ENCODE data around the gene SEMA5B.

SEMA5B gene

GRCh38 chr3:123027292-123028232 is at the start of gene SEMA5B:
Gene SEMA5B (minus strand): TSS chr3:123027763. CDS start chr3:122961263, 66,500 bp downstream.
- DNase-seq: peak; percentile 39

GRCh38 chr3:123076496-123077418 is 49.2 kb upstream of the SEMA5B start:
- DNase-seq: no peak

- DNase-seq: no peak
Measured at GRCh38 chr3:123076112-123076495, 48.5 kb upstream of the SEMA5B start.

- DNase-seq: no peak
Measured at GRCh38 chr3:123075359-123075758, 47.8 kb upstream of the SEMA5B start.

GRCh38 chr3:123072564-123072963 is 45.0 kb upstream of the SEMA5B start:
- DNase-seq: no peak

- no peak for DNase-seq
Measured at GRCh38 chr3:123072152-123072551, 44.6 kb upstream of the SEMA5B start.

GRCh38 chr3:123071581-123071980 is 44.0 kb upstream of the SEMA5B start:
- DNase-seq: no peak

- DNase-seq: no peak
Measured at GRCh38 chr3:123071146-123071545, 43.6 kb upstream of the SEMA5B start.

GRCh38 chr3:123070510-123070909 is 42.9 kb upstream of the SEMA5B start:
- DNase-seq: no peak

GRCh38 chr3:123068601-123069381 is 41.2 kb upstream of the SEMA5B start:
- no peak for DNase-seq

GRCh38 chr3:123067689-123068600 is 40.4 kb upstream of the SEMA5B start:
- no peak for DNase-seq

- peak; percentile 92 for DNase-seq
Measured at GRCh38 chr3:123066896-123067688, 39.5 kb upstream of the SEMA5B start, which contains the start of gene PDIA5. Gene PDIA5 (plus strand): TSS chr3:123067025. CDS start chr3:123067165, 140 bp downstream.

- DNase-seq: no peak
Measured at GRCh38 chr3:123066599-123066895, 39.0 kb upstream of the SEMA5B start.

- no peak for DNase-seq
Measured at GRCh38 chr3:123064914-123065313, 37.4 kb upstream of the SEMA5B start.

- DNase-seq: no peak
Measured at GRCh38 chr3:123064506-123064905, 36.9 kb upstream of the SEMA5B start.

- DNase-seq: no peak
Measured at GRCh38 chr3:123063034-123063433, 35.5 kb upstream of the SEMA5B start.

GRCh38 chr3:123061856-123062255 is 34.3 kb upstream of the SEMA5B start:
- DNase-seq: no peak

GRCh38 chr3:123060054-123060453 is 32.5 kb upstream of the SEMA5B start:
- no peak for DNase-seq

GRCh38 chr3:123058505-123058904 is 30.9 kb upstream of the SEMA5B start:
- DNase-seq: no peak

GRCh38 chr3:123055352-123055751 is 27.8 kb upstream of the SEMA5B start:
- DNase-seq: no peak

- DNase-seq: no peak
Measured at GRCh38 chr3:123054931-123055330, 27.4 kb upstream of the SEMA5B start.

Data from stimulated activated CD4-positive, alpha-beta T cell treated with anti-CD3 and anti-CD28 coated beads, Interleukin-15, amount 100 ng/mL, for 24 hours (primary cell).